GM19467 (cell line): Measurements from ENCODE around the gene SPOP.
"Not testable (repeated sequence)": the region's sequence is repeated elsewhere in the genome, so short reads cannot be mapped to it uniquely, and the experiment has no call there.

ENCODE experiments used
- ATAC-seq: cut with Tn5 transposase; IDR thresholded peaks from one replicate; pipeline ENCODE4 v1.9.1; 2021; ENCODE audit warnings: mild to moderate bottlenecking, moderate library complexity; ENCODE audit not compliant: unreplicated experiment

The SPOP gene

GRCh38 chr17:49659661-49660382 lies 18.1 kb downstream of the SPOP start:
- no peak for ATAC-seq

- ATAC-seq, result no peak
These were observed 21.6 kb downstream of the SPOP start for GRCh38 chr17:49656247-49656646.

- ATAC-seq, result no peak
These were observed 30.7 kb downstream of the SPOP start for GRCh38 chr17:49647256-49647585.

- ATAC-seq, result no peak
These were observed 31.3 kb downstream of the SPOP start for GRCh38 chr17:49646391-49647255.

GRCh38 chr17:49646056-49646390 lies 31.9 kb downstream of the SPOP start:
- not testable (repeated sequence) for ATAC-seq

GRCh38 chr17:49645654-49646053 lies 32.2 kb downstream of the SPOP start:
- no peak for ATAC-seq

- no peak for ATAC-seq
These were observed 37.3 kb downstream of the SPOP start for GRCh38 chr17:49640556-49640955.

GRCh38 chr17:49638818-49639217 lies 39.1 kb downstream of the SPOP start:
- ATAC-seq, result no peak

- no peak for ATAC-seq
These were observed 40.2 kb downstream of the SPOP start for GRCh38 chr17:49637739-49638138.

- no peak for ATAC-seq
These were observed 40.8 kb downstream of the SPOP start for GRCh38 chr17:49637050-49637449.

GRCh38 chr17:49635121-49635520 lies 42.8 kb downstream of the SPOP start:
- no peak for ATAC-seq

- no peak for ATAC-seq
These were observed 43.4 kb downstream of the SPOP start for GRCh38 chr17:49634485-49634860.

- no peak for ATAC-seq
These were observed 44.0 kb downstream of the SPOP start for GRCh38 chr17:49633762-49634484.

- no peak for ATAC-seq
These were observed 44.6 kb downstream of the SPOP start for GRCh38 chr17:49633250-49633649.

GRCh38 chr17:49632201-49632600 lies 45.7 kb downstream of the SPOP start:
- ATAC-seq, result no peak

- no peak for ATAC-seq
These were observed 46.4 kb downstream of the SPOP start for GRCh38 chr17:49631496-49631895.

- ATAC-seq, result no peak
These were observed 47.6 kb downstream of the SPOP start for GRCh38 chr17:49630113-49630900.

- ATAC-seq, result no peak
These were observed 48.5 kb downstream of the SPOP start for GRCh38 chr17:49629447-49629846.

- no peak for ATAC-seq
These were observed 53.0 kb downstream of the SPOP start for GRCh38 chr17:49624896-49625295.

- no peak for ATAC-seq
These were observed 55.9 kb downstream of the SPOP start for GRCh38 chr17:49621946-49622529.

GRCh38 chr17:49621420-49621819 lies 56.5 kb downstream of the SPOP start:
- no peak for ATAC-seq
